ENCODE measurements around the gene CLDN19.
"Not testable (repeated sequence)": the region's sequence is repeated elsewhere in the genome, so short reads cannot be mapped to it uniquely, and the experiment has no call there.

CLDN19 gene

DNA sequence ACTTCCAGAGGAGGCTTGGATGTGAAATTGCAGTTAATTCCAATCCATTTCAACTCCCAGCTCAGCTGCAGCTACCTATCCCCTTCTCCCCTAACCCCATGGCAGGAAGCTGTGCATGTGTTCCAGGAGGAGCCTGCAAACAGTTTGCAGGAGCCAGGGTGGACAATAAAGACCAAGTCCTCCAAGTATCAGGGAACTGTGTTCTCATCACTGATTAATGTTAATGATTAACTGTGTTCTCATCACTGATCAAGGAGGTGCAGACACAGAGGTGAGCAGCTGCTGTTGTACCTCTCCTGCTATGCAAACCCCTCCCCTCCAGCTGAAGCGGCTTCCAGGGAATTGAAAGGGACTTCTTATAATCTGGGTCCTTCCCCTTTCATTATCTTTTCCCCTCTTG is 19.2 kb downstream of the CLDN19 start:
- no peak for DNase-seq (ENCODE audit: insufficient read length, low spot score)
- no peak for FAIRE-seq

- not testable (repeated sequence) for FAIRE-seq; DNase-seq (ENCODE audit: insufficient read length, low spot score)
Measured at GRCh38 chr1:42714441-42714840, 25.6 kb downstream of the CLDN19 start.

DNA sequence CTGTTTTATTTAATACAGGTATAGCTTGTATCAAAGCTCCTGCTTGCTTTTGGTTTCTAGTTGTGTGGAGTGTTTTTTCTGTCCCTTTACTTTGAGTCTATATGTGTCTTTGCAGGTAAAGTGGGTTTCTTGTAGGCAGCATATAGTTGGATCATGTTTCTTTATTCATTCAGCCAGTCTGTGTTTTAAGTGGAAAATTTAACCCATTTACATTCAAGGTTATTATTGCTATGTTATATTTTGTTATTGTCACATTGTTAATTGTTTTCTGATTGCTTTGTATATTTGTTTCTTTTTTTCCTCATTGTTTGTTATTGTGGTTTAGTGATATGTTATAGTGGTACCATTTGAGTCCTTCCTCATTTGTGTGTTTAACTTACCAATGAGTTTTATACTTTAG is 26.7 kb downstream of the CLDN19 start:
- no peak for FAIRE-seq
- no peak for DNase-seq (ENCODE audit: insufficient read length, low spot score)

GRCh38 chr1:42712808-42713207 is 27.2 kb downstream of the CLDN19 start:
- not testable (repeated sequence) for FAIRE-seq

DNA sequence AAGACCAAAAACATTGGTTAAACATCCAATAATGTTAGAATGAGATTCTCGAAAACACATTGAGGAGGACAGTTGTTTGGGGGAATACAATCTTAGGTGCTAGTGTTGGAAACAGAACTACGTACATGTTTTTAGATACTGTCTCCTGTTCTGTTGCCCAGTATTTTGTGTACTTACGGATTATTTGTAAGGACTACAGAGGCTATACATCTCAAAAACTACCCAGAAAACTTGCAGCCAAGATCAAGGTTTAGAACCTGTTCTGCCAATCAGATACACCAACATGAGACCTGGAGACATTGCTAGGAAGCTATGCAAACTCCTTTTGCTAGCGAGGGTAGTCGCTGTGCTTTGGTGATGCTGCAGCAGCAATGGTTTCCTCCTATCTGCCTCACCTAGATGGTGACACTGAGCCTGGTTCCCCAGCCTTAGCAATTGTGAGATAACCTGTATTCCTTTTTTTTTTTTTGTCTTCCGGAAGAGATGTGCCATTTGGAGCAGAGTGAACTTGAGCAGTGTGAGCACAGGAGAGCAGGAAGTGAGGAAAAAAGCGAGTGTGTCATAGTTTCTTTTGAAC is 36.1 kb downstream of the CLDN19 start:
- DNase-seq (ENCODE audit: insufficient read length, low spot score) (no peak), FAIRE-seq (no peak)

More at GRCh38 chr1:42712808-42713207, 27.2 kb downstream of the CLDN19 start:
- DNase-seq (ENCODE audit: insufficient read length, low spot score) = not testable (repeated sequence)

DNA sequence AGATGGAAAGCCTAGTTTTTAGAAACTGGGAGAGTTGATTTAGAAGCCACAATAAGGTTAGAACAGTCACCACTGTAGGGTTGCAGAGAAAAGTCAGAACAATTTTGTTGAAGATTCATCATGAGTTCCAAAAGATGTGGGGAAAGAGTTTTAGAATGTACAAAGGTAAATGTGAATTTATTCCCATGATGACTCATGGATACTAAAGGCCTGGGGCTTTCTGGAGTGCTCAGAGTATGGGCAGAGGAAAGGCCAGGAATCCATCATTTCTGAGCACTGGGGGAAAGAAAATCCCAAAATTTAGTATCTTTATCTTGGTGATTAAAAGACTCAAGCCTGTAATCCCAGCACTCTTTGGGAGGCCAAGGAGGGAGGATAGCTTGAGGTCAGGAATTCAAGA is 40.0 kb downstream of the CLDN19 start:
- no peak for FAIRE-seq
- no peak for DNase-seq (ENCODE audit: insufficient read length, low spot score)

DNA sequence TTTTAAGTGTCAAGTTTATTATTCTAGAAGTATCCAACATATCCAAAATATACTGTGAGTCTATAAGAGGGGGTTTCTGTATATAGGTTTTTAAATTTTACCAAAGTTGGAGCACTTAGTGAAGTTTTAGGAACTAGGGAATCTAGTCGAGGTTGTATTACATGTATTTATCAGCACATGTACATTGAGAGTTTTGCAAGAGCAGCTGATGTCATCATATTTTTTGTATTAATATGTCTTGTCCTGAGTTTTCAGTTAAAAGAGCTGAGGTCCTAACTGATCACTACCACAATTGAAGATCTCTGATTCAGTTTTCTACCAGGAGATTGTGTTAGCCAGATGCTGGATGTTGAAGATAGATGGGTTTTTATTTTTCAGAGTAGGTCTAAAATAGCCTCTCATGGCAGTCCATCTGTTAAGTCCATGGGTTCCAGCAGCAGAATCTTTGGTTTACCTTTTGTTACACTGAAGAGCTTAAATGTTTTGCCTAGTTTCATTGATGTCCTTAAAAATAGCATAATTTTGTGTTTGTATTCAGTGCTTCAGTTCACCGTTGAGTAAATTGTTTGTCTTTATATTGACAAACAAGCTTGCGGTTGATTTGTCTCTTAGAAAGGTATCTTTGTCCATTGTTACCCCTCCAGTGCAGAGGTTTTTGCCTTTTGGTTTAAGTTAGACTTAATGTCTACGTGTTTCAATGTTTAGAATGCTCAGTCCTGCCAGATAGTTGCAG is 41.8 kb downstream of the CLDN19 start:
- no peak for DNase-seq (ENCODE audit: insufficient read length, low spot score)
- FAIRE-seq = no peak

DNA sequence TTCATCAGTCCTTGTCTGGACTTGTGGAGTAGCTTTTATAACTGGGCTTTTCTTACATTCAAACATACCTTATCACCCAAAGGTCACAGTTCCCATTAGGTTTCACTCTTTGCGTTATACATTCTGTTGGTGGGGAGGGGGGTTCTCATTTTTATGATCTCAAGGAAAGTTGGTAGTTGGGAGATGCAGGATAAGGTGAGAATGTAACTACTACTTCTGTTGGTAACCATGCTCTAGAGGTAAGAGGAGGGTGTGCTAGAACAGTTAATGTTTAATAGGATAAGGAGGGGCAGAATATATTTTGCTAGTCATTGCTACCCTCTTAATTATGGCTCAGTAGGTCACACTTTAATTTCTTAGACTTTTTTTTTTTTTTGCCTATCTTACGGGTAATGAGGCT is 47.1 kb downstream of the CLDN19 start:
- no peak for DNase-seq (ENCODE audit: insufficient read length, low spot score)
- no peak for FAIRE-seq

DNA sequence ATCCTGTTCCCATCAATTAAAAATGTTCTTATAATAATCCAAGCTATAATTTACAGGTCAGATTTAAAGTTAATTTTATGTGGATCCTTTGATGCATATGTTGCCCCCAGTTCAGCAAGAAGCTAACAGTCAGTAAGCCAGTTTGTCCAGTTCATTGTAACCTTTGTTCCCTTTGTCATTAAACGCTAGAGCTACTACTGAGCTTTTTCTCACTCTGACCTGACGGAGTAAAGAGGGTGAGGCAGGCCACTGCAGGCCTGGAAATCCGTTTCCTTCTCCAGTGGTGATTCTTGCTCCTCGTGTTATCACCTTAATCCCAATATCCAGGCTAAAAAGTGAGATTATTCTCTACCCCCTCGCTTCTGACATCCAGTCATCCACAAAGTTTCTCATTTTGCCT is 47.6 kb downstream of the CLDN19 start:
- DNase-seq (ENCODE audit: insufficient read length, low spot score) (no peak), FAIRE-seq (no peak)

GRCh38 chr1:42691157-42691498 is 48.9 kb downstream of the CLDN19 start:
- DNase-seq (ENCODE audit: insufficient read length, low spot score) = no peak
- peak; percentile 48 for FAIRE-seq

DNA sequence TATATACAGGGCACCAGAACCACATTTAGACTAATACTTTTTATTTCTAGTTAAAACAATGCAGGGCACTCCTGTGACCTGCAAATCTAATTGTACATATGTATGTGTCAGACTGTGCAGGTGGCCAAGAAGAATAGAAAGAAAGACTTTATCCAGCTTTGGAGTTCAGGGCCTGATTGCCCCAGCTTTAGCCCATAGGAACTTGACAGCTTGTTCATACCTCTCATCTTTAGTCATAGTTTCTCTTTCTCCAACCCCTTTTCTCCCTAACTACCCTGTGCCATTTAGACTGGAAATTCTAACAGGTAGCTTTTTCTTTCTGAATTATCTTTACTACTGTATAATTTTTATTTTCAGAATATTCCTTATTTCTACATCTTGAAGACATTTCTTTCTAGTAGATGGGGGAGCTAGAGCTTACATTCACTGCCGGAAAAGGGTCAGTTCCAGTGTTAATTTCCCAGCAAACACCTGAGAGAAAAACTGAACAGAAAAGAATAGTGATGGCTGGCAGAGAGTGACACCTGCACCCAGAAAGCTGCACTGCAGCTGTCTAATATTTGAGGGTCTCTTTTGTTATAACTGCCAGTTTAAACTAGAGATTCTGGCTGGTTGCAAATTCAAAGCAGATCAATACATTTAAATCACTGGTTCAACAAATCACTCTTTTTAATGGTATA is 49.4 kb downstream of the CLDN19 start:
- FAIRE-seq = peak; percentile 82

GRCh38 chr1:42689912-42690311 is 50.1 kb downstream of the CLDN19 start:
- FAIRE-seq = peak; percentile 11
- no peak for DNase-seq (ENCODE audit: insufficient read length, low spot score)

More for the DNA sequence above, 49.4 kb downstream of the CLDN19 start:
- no peak for DNase-seq (ENCODE audit: insufficient read length, low spot score)

DNA sequence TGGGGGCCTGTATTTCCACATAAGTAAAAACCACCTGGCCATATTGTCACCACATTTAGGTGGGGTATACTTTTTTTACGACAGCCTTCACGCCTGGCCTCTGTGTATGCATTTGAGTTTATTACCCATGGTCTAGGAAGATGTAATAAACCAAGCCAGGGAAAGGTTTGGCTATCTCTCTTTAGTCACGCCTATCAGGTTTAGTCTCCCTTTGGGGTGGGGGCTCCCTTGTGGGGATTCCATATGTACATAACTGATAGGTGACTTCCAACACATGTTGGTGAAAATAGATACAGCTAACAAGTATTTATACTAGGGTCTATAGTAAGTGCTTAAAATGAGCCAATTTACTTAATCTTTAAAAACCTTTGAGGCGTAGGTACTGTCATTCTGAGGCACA is 53.6 kb downstream of the CLDN19 start:
- no peak for DNase-seq (ENCODE audit: insufficient read length, low spot score)
- no peak for FAIRE-seq

GRCh38 chr1:42684139-42684538 is 55.9 kb downstream of the CLDN19 start:
- DNase-seq (ENCODE audit: insufficient read length, low spot score) (no peak), FAIRE-seq (peak; percentile 61)
